RPMI7951 (cell line): ENCODE results near the gene ARID1A. TPM values are rescaled to one million over a fixed set of nuclear protein-coding genes. Genes with fewer than 3 reads are reported as not detected.
"Not testable (repeated sequence)": the region's sequence is repeated elsewhere in the genome, so short reads cannot be mapped to it uniquely, and the experiment has no call there.

Source experiments
- DNase-seq: peaks from one replicate; pipeline ENCODE4 v3.0.0-alpha.2; 2012; ENCODE audit warnings: low read depth
- total RNA-seq: library from RNA; depleted of rRNA; stranded (reverse); fragments of >200 nt; shearing (Covaris generic); gene quantifications from 2 replicates; pipeline ENCODE4 v1.2.3, GENCODE V29; 2014; rRNA removed

Gene ARID1A
- 12.5 and 15.4 TPM in 2 replicates for total RNA-seq

DNA sequence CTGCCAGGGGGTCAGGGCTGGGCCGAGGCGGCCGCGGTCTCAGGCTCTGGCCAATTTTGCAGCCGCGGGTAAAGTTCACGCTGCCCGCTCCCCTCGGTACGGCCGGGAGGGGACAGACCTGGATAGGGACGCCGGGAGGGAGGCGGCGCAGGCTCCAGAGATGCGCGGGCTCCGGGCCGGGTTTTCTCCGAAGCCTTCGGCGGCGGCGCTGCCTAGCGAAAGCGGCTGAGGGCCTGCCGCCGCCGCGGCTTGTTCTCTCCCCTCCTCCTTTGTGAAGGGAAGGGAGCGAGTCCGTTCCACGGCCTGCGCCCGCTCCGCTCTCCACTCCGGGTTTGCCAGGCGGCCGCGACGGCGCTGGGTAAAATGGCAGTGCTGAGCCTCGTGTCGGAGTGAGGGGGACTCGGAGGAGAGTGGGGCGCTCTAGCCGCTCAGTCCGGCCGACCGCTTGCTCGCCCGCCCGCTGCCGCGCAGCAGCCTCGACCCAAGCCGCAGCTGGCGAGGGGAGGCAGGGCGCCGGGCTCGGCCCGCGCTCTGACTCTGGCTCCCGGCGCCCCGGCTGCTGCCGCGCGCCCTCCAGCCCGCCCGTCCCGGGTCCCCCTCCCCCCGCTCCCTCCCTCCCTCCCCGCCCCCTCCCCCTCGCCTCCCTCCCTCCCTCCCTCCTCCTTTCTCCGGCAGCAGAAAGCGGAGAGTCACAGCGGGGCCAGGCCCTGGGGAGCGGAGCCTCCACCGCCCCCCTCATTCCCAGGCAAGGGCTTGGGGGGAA lies at the start of gene ARID1A:
Gene ARID1A, plus strand, starts transcription at position 660 of the 763 bp plus-strand sequence. CDS start 389 bp downstream, outside the sequence.
- peak; percentile 97 for DNase-seq

DNA sequence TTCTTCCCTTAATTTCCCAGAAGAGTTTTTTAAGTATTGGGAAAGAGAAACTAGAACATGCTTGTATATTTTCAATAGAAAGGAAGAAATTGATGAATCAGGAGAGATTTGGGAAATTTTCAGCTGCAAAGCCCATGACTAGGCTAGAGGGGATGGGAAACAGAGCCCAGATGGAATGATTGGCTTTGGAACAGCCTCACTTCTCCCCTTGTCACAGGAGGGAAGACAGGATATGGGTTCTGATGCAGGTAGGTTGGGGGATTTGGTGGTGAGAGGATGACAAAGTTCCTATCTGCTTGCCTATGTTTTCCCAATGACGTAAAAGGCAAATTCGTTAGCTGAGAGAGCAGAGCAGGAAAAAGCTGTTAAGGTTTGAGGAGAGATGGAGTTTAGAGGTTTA lies 31.0 kb upstream of the ARID1A start:
- no peak for DNase-seq

DNA sequence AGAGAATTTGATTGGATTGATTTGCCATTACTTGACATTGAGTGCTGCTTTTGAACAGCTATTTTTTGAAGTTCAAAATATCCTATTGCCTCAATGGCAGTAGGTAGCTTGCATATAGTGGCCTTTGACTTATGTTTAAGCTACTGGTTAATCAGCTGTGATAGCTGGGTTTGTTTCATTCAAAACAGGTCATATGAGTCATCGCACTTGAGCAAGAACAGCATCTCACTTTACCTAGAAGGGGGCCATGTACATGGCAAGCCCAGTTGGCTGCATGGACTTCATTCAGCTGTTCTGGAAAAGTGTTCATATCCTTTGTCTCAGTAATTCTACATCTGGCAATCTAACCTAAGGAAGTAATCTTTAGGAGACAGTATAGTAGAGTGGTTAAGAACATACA lies 29.0 kb upstream of the ARID1A start:
- DNase-seq, result peak; percentile 48

GRCh38 chr1:26668106-26668786 lies 27.6 kb upstream of the ARID1A start:
- DNase-seq, result not testable (repeated sequence)

- peak; percentile 86 for DNase-seq
Measured at GRCh38 chr1:26677306-26678115, 18.3 kb upstream of the ARID1A start.

DNA sequence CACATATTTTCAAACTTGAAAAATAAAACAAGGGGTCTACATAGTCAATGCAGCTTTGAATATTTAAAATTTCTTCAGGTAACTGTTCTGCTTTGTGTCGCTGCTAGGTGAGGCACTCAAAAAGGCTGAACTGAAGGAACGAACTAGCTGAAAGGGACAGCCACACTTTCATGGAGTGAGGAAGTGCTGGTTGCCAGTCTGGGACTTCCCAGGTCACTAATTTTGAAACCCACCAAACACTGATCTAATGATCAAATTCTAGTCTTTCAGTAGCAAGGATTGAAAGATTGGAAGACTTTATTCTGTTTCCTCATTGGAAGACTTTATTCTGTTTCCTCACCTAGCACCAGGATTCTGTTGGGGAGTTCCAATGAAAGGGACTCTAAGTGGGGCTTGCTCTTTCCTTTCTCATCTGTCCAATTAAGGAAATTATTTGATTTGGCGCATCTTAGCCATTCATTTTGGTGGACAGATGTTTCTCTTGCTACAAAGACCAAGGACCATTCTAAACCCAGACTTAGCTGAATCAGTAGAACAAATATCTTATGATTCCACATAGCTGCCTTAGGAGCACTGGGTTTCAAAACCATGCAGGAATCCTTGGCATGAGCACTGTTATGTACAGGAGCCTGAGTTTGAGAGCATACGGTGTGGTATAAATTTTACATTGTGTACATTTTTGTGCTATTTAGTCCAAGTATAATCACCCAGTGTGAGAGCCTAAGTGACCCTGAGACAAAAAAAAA lies 10.9 kb upstream of the ARID1A start:
- no peak for DNase-seq

DNA sequence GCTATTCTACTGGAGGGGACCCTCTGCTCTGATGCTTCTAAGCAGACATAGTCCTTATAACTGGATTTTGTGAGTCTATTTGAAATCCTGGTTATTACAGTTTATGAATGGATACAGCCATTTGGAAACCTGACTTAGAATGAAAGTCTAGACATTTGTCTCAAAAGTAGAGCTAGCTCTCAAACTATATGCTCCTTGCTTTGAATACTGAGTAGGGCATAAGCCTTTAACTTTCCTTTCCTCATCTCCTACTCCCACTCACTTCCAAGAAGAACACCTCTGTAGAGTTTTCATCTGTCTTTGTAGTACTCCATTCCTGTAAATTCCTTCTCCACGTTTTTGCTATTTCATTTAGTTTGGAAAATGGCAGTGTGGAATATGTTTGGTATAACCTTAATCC lies 9.0 kb upstream of the ARID1A start:
- DNase-seq, result peak; percentile 59

- DNase-seq, result no peak
Measured at GRCh38 chr1:26689504-26689903, 6.3 kb upstream of the ARID1A start.

GRCh38 chr1:26690157-26690556 lies 5.7 kb upstream of the ARID1A start:
- no peak for DNase-seq

DNA sequence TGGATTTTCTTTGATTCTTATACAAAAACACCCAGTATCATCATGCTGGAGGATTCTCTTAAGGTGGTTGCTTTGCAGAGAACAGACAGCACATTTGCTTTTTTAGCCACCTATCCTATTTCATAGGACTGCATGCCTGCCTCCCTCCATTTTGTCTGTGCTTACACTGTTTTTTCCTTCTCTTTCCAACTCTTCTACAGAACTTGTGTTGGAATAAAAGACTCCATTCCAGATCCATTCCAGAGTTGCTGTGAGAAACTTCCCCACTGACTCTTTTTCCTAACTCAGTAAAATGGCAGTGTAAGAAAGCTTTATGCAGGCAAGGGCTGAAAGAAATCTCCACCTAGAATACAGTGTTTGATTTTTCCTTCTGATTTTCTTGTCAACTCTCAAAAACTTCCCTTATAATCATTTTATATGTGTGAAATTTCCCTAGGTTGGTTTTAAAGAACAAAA lies 5.2 kb upstream of the ARID1A start:
- DNase-seq, result peak; percentile 39

GRCh38 chr1:26692211-26692792 lies 3.5 kb upstream of the ARID1A start:
- DNase-seq, result peak; percentile 94

GRCh38 chr1:26692793-26693490 lies 2.9 kb upstream of the ARID1A start:
- DNase-seq, result peak; percentile 99

GRCh38 chr1:26693599-26694572 lies 1.9 kb upstream of the ARID1A start:
- DNase-seq, result no peak

DNA sequence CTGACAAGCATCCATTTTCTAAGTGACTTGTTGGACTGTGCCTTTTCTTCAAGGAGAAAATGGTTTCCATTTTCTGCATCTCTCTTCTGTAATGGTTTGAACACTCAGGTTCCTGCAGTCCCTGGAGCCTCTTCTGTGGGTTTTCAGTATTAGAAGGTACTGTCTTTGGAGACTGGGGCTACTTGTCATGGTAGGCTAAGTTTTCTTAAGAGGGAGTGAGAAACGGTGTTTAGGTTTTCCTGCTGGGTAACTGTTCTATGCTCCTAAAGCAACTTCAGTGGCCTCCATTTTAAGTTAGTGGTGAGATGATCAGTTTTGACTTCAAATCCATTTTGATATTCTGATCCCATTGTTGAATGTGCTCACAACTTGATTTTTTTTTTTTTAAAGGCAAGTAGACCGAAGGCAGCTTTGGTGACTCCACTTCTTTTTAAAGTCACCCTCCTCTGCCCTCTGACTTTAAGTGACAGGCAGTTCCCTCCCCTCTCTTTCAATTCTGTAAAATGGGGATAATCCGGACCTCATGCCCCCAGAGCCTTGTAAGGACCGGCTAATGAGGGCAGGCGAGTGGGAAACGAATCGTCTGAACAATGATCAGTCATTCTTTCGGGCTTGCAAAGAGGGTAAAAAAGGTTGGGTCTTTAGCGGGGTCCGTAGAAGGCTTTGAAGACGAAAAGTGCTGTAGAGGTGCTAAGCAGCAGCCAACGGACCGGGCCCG lies 1.0 kb upstream of the ARID1A start:
- no peak for DNase-seq

DNA sequence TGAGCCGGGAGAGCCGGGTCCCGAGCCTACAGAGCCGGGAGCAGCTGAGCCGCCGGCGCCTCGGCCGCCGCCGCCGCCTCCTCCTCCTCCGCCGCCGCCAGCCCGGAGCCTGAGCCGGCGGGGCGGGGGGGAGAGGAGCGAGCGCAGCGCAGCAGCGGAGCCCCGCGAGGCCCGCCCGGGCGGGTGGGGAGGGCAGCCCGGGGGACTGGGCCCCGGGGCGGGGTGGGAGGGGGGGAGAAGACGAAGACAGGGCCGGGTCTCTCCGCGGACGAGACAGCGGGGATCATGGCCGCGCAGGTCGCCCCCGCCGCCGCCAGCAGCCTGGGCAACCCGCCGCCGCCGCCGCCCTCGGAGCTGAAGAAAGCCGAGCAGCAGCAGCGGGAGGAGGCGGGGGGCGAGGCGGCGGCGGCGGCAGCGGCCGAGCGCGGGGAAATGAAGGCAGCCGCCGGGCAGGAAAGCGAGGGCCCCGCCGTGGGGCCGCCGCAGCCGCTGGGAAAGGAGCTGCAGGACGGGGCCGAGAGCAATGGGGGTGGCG lies 371 bp downstream of the ARID1A start:
- DNase-seq, result no peak

- DNase-seq, result no peak
Measured at GRCh38 chr1:26696654-26697430, 1.0 kb downstream of the ARID1A start.

DNA sequence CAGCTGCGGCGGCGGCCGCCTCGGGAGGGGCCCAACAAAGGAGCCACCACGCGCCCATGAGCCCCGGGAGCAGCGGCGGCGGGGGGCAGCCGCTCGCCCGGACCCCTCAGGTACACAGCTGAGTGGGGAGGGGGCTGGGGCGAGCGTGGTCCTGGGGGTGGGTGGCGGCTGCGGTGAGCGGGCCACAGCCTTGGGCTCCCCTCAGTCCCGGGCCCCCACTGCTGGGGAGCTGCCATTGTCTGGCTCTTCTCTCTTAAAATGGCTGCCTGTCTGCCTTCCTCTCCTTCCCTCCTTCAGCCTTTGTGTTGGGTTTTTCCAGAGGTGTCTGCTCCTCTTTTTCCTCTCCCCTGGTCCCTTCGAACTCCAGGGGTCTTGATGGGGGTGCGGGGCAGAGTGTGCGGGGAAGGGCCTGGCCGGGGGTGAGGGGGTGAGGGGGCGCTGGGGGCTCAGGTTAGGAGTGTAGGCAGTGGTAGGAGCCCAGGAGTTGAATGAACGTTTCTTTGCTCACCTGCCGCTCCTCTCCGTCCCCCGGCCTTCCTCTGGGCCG lies 1.7 kb downstream of the ARID1A start:
- DNase-seq, result no peak
